KOPT-K1 (cell line): Measurements from ENCODE around the gene VANGL1.

ENCODE experiments used
- H3K27ac ChIP-seq: fragments of 200-600 bp; sonication (generic); 2 replicates; pipeline ENCODE4 v1.5.1; 2016; ENCODE audit warnings: antibody characterized with exemption, mild to moderate bottlenecking, low read depth, low read length; ENCODE audit not compliant: poor library complexity, severe bottlenecking
- H3K36me3 ChIP-seq: fragments of 200-600 bp; sonication (generic); 2 replicates; pipeline ENCODE4 v1.5.1; 2017; ENCODE audit warnings: antibody characterized with exemption, mild to moderate bottlenecking, low read length, moderate library complexity; ENCODE audit not compliant: insufficient read depth
- H3K9me3 ChIP-seq: fragments of 200-600 bp; sonication (generic); 2 replicates; pipeline ENCODE4 v1.5.1; 2017; ENCODE audit warnings: antibody characterized with exemption, low read length, mild to moderate bottlenecking; ENCODE audit not compliant: insufficient read depth, poor library complexity, severe bottlenecking

VANGL1 gene

GRCh38 chr1:115719285-115719684 is 77.5 kb downstream of the VANGL1 start:
- no peaks in the 10 kb centered on the region for H3K9me3 ChIP-seq
- no peaks in the 10 kb centered on the region for H3K36me3 ChIP-seq
- H3K27ac ChIP-seq, result no peak overlapping the region

GRCh38 chr1:115722221-115722620 is 80.5 kb downstream of the VANGL1 start:
- Histone ChIP-seq H3K27ac (no peak overlapping the region), H3K36me3 (no peaks in the 10 kb centered on the region), H3K9me3 (no peaks in the 10 kb centered on the region)

GRCh38 chr1:115723756-115724155 is 82.0 kb downstream of the VANGL1 start:
- no peaks in the 10 kb centered on the region for H3K9me3 ChIP-seq
- H3K36me3 ChIP-seq, result no peaks in the 10 kb centered on the region
- no peak overlapping the region for H3K27ac ChIP-seq

- Histone ChIP-seq H3K27ac (no peak overlapping the region), H3K36me3 (no peaks in the 10 kb centered on the region), H3K9me3 (no peaks in the 10 kb centered on the region)
Measured at GRCh38 chr1:115725600-115725999, 83.8 kb downstream of the VANGL1 start.

DNA sequence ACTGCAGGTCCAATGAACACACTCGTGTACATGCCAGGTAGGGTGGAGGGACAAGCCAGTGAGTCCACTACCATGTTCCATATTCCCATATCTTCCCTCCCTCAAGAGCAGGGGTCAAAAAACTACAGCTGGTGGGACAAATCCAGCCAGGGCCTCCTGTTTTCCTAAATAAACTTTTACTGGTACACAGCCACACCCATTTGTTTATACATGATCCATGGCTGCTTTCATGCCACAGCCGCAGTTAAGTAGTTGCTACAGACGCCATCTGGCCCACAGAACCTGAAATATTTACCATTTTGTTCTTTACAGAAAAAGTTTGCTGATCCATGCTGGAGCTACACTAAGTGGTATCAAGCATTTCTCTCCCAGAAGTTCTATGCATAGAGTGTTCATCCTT is 84.4 kb downstream of the VANGL1 start:
- no peaks in the 10 kb centered on the region for H3K36me3 ChIP-seq
- no peak overlapping the region for H3K27ac ChIP-seq

GRCh38 chr1:115726570-115726969 is 84.8 kb downstream of the VANGL1 start:
- Histone ChIP-seq H3K9me3 (no peaks in the 10 kb centered on the region), H3K27ac (no peak overlapping the region), H3K36me3 (no peaks in the 10 kb centered on the region)

More for the DNA sequence above, 84.4 kb downstream of the VANGL1 start:
- H3K9me3 ChIP-seq, result no peaks in the 10 kb centered on the region

- no peaks in the 10 kb centered on the region for H3K36me3 ChIP-seq
- no peak overlapping the region for H3K27ac ChIP-seq
- H3K9me3 ChIP-seq, result no peaks in the 10 kb centered on the region
Measured at GRCh38 chr1:115727706-115728249, 86.0 kb downstream of the VANGL1 start.

GRCh38 chr1:115728341-115728740 is 86.6 kb downstream of the VANGL1 start:
- Histone ChIP-seq H3K9me3 (no peaks in the 10 kb centered on the region), H3K36me3 (no peaks in the 10 kb centered on the region), H3K27ac (no peak overlapping the region)

GRCh38 chr1:115729756-115730155 is 88.0 kb downstream of the VANGL1 start:
- H3K27ac ChIP-seq, result no peak overlapping the region
- H3K36me3 ChIP-seq, result no peaks in the 10 kb centered on the region
- H3K9me3 ChIP-seq, result no peaks in the 10 kb centered on the region

DNA sequence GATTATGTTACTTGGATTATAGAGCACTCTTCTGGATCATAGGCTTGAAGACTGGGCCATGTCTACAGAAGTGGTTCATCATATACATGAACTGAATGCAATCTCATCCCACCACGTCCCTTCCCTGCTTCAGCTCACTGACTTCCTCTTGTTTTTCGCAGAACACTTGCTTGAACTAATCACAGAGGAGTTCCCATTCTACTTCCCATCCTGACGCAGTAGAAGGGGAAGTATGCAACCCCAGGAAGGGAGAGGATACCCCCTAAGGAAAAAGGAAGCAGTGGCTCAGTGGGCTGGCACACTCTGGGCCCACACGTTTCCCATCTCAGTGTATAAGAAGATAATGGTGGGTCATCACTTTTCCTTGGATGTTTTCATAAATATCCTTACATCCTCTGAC is 90.5 kb downstream of the VANGL1 start:
- Histone ChIP-seq H3K27ac (no peak overlapping the region), H3K9me3 (no peaks in the 10 kb centered on the region), H3K36me3 (no peaks in the 10 kb centered on the region)

GRCh38 chr1:115740811-115741210 is 99.0 kb downstream of the VANGL1 start:
- Histone ChIP-seq H3K27ac (no peak overlapping the region), H3K36me3 (no peaks in the 10 kb centered on the region), H3K9me3 (no peaks in the 10 kb centered on the region)

DNA sequence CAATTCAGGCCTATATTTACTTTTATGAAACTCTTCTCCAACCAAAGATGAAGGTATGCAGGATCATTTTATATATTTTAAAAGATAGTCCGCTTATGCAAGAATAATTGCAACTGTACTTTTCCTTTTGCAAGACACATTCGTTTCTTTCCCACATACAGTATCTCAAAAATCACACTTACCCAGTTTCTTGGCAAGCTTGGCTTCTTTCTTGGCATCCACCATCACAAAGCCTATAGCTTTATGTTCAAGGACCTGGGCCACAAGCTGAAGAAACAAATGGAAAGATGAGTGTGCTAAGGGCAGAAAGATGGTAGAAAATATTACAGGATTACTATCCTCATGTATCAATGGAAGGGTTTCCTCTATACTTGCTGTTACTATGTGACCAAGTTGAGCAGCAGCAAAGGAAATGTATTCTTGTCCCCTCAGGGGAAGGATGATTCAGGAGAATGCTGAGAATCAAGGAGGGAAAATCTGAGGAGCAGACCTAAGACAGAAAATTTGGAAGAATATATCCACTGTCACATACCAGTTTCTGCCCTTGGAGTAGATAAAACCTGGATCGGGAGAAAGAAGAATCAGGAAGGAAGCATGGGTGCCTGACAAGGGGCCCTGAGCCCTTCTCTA is 103.0 kb downstream of the VANGL1 start:
- H3K36me3 ChIP-seq, result no peaks in the 10 kb centered on the region
- H3K9me3 ChIP-seq, result no peaks in the 10 kb centered on the region
- no peak overlapping the region for H3K27ac ChIP-seq

GRCh38 chr1:115746021-115746690 is 104.4 kb downstream of the VANGL1 start:
- H3K27ac ChIP-seq, result no peak overlapping the region
- no peaks in the 10 kb centered on the region for H3K36me3 ChIP-seq
- H3K9me3 ChIP-seq, result no peaks in the 10 kb centered on the region
